Activated CD4-positive, CD25-positive, alpha-beta regulatory T cell (primary cell): ENCODE measurements around the gene KAZN.
"Not testable (repeated sequence)": the region's sequence is repeated elsewhere in the genome, so short reads cannot be mapped to it uniquely, and the experiment has no call there.

Experiments used
- DNase-seq, 4 experiments: peaks; one replicate each; lab custom pipeline; 2025; lab: John Stamatoyannopoulos, UW

Gene KAZN

GRCh38 chr1:14598498-14599182 lies at the start of gene KAZN:
Gene KAZN (plus strand): TSS chr1:14598685.
- no peak for DNase-seq

- DNase-seq: no peak
Measured at GRCh38 chr1:14549897-14550620, 48.4 kb upstream of the KAZN start.

GRCh38 chr1:14551386-14551785 lies 47.1 kb upstream of the KAZN start:
- no peak for DNase-seq

- DNase-seq: no peak
Measured at GRCh38 chr1:14552246-14552965, 46.1 kb upstream of the KAZN start.

DNA sequence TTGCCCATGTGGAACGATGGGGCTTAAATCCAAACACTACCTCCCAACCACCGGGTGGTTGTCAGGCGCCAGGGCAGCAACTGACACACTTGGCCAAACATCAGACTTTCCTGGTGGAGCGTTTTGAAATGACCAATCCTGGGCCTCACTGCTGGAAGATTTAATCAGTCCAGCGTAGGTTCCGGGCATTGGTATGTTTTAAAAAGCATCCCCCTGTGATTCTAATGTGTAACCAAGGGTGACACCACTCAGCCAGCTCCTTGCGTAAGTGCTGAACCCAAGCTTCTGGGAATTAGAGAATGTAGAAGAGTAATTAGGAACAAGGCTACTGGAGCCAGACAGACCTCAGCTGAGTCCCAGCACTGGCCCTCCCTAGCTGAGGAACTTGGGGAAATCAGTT lies 44.8 kb upstream of the KAZN start:
- DNase-seq: no peak

DNA sequence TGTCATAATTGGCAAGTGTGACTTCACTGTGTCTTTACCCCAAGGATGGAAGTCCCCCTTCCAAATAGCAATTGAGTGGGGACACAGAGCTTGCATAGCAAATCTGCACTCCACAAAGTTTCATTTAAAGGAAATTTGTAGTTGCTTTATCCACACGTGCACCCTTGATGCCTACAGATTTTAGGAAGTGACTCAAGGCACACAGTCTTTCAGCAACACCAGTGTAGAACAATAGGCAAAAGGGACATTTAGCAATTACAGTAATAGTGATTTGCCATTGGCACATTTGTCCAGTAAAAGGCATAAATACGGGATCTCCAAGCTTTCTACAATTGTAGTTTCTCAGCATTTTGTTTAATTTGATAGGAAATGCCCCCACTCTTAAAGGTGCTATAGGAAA lies 43.4 kb upstream of the KAZN start:
- DNase-seq: no peak

- DNase-seq: no peak
Measured at GRCh38 chr1:14561014-14561693, 37.3 kb upstream of the KAZN start.

GRCh38 chr1:14565090-14565489 lies 33.4 kb upstream of the KAZN start:
- no peak for DNase-seq

GRCh38 chr1:14567056-14567455 lies 31.4 kb upstream of the KAZN start:
- DNase-seq: no peak

- no peak for DNase-seq
Measured at GRCh38 chr1:14567903-14568302, 30.6 kb upstream of the KAZN start.

GRCh38 chr1:14568716-14569355 lies 29.6 kb upstream of the KAZN start:
- DNase-seq: no peak

DNA sequence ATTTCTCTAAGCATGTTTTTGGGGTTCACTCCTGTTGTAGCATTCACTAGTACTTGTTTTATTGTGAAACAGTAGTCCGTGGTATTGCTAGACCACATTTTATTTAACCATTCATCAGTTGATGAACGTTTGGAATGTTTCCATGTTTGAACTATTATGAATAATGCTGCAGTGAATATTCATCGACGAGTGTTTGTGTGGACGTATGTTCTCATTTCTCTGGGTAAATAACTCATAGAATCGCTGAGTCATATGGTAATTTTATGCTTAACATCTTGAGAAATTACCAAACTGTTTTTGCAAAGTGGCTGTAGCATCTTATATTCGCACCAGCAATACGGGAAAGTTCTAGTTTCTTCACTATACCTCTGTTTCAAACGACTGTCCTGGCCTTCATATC lies 28.0 kb upstream of the KAZN start:
- no peak for DNase-seq

GRCh38 chr1:14571810-14572767 lies 26.4 kb upstream of the KAZN start:
- DNase-seq: no peak

DNA sequence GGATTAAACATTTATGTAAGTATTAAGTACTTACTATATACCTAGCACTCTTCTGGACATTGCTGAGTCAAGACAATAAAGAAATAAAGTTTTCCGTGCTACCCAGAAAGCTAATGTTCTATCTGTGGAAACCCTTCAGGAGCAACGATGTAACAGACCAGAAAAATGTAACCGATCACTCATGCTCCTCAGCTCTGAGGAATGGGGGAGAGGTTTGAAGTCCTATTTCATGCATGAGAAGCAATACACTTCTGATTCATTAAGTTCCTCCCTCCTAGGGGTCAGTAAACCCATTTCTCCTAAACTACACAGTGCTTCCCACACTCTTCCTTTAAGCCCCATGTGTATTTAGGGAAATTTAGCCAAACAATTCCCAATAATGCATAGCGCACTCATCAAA lies 25.6 kb upstream of the KAZN start:
- no peak for DNase-seq

GRCh38 chr1:14576155-14576554 lies 22.3 kb upstream of the KAZN start:
- DNase-seq: no peak

DNA sequence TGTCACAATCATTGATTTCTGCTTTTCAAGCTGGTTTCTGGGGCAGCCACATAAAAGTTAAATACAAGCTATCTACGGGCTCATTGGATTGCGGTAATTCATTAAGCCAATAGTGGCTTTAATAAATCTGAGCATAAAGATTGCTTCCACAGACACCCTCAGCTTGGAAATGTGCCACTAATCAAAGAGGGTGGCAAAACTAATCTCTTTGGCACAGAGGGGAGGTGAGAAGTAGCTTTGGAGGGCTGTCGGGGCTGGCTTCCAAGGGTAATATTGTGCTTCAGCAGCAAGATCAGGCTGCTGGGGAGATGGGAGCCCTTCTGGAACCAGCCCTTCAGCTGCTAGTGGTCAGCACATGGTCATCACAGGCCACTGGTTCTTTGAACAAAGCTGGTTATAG lies 21.2 kb upstream of the KAZN start:
- DNase-seq: no peak

DNA sequence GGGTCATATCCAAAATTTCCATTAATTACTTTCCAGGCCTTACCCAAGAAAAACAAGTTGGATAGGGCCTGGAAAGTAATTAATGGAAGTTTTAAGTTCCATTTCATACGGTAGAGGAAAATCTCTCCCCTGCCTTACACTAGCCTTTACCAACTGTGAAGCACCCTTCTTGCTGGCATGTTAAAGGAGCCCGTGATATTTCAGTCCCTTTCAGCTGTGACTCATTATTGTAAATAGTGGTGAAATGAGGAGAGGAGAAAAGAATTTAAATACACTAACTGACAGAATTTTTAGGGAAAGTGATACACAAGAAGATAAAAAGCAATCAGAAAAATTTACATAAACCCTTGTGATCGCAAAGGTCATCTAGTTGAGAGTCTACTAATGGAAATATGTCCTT lies 20.3 kb upstream of the KAZN start:
- no peak for DNase-seq

GRCh38 chr1:14580295-14580694 lies 18.2 kb upstream of the KAZN start:
- DNase-seq: not testable (repeated sequence)

GRCh38 chr1:14580986-14581385 lies 17.5 kb upstream of the KAZN start:
- no peak for DNase-seq

- no peak for DNase-seq
Measured at GRCh38 chr1:14583788-14584187, 14.7 kb upstream of the KAZN start.

DNA sequence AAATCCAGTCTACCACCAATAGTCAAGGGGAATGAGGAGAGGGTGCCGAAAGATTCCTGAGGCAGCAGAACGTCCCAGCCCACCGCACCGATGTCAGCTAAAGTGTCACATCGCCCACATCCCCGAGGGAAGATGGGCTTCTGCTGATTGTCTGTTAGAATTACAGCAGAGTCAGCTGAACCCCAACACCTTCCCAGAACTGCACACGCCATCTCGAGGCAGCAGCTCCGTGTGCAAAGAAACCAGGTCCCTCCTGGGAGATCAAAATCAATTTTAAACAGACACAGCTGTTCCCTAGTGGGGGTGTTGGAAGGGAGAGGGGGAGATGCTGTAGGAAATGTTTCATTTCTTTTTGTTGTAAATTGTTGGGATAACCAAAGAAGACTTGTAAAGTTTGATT lies 12.8 kb upstream of the KAZN start:
- no peak for DNase-seq
